ENCODE measurements around the gene RDH12.

The RDH12 gene

GRCh38 chr14:67757175-67757574 lies 55.5 kb downstream of the RDH12 start:
- DNase-seq = no peak

- no peak for DNase-seq
Measured at GRCh38 chr14:67759916-67760315, 58.2 kb downstream of the RDH12 start.

GRCh38 chr14:67762051-67762450 lies 60.4 kb downstream of the RDH12 start:
- no peak for DNase-seq

- no peak for DNase-seq
Measured at GRCh38 chr14:67763158-67763822, 61.6 kb downstream of the RDH12 start.

- no peak for DNase-seq
Measured at GRCh38 chr14:67764496-67764895, 62.8 kb downstream of the RDH12 start.

GRCh38 chr14:67765192-67765834 lies 63.6 kb downstream of the RDH12 start:
- DNase-seq = no peak

GRCh38 chr14:67766035-67766680 lies 64.5 kb downstream of the RDH12 start:
- no peak for DNase-seq

- DNase-seq = no peak
Measured at GRCh38 chr14:67768219-67768618, 66.5 kb downstream of the RDH12 start.

- no peak for DNase-seq
Measured at GRCh38 chr14:67773844-67774377, 72.2 kb downstream of the RDH12 start.

- no peak for DNase-seq
Measured at GRCh38 chr14:67776653-67777322, 75.1 kb downstream of the RDH12 start.

GRCh38 chr14:67778792-67779191 lies 77.1 kb downstream of the RDH12 start:
- DNase-seq = no peak

GRCh38 chr14:67782090-67782489 lies 80.4 kb downstream of the RDH12 start:
- no peak for DNase-seq

Measured in left hindlimb (tissue), 1 donor.